GM19023 (cell line): ENCODE results near the gene EIF3A.
A peak's percentile ranks its signal among the peaks of the same experiment; 100 is the strongest.
"Not testable (repeated sequence)": the region's sequence is repeated elsewhere in the genome, so short reads cannot be mapped to it uniquely, and the experiment has no call there.

Experiments
- ATAC-seq: cut with Tn5 transposase; IDR thresholded peaks from one replicate; pipeline ENCODE4 v1.9.1; 2021; ENCODE audit warnings: mild to moderate bottlenecking, moderate library complexity; ENCODE audit not compliant: unreplicated experiment

The EIF3A gene

DNA sequence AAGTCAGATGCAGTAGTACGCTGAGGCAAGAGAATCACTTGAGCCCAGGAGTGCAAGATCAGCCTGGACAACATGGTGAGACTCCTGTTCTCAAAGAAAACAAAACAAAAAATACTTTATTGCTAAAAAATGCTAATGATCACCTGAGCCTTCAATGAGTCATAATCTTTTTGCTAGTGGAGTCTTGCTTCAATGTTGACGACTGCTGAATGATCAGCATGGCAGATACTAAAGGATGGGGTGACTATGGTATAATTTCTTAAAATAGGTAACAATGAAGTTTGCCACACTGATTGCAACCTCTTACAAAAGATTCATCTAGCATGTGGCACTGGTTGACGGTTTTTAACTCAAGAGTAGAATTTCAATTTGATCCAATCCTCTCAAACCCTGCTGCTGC is 28.8 kb downstream of the EIF3A start:
- no peak for ATAC-seq

DNA sequence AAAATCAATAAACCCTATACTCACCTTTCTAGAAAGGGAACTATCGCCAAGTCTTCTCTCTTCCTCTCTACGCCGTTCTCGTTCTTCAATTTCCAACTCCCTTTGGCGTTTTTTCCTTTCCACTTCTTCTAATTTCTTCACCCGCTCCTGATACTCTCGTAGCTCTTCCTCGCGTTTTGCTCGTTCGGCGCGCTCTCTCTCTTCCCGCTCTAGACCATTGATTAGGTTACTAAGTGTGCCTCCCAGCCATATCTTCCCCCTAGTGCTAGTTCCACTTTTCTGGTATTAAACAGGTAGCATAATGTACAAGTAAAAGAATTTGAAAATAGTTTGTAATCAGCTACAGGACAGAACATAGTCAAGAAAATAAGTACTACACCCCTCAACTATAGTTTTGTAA is 30.8 kb downstream of the EIF3A start:
- no peak for ATAC-seq

DNA sequence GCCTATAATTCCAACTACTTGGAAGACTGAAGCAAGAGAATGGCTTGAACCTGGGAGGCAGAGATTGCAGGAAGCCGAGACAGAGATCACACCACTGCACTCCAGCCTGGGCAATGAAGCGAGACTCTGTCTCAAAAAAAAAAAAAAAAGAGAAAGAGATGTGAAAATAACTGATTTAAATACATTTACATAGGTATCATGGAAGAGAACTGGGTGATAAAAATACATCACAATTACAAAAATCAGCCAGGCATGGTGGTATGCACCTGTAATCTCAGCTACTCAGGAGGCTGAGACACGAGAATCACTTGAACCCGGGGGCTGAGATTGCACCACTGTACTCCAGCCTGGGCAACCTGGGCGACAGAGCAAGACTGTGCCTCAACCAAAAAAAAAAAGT is 31.3 kb downstream of the EIF3A start:
- ATAC-seq = no peak

DNA sequence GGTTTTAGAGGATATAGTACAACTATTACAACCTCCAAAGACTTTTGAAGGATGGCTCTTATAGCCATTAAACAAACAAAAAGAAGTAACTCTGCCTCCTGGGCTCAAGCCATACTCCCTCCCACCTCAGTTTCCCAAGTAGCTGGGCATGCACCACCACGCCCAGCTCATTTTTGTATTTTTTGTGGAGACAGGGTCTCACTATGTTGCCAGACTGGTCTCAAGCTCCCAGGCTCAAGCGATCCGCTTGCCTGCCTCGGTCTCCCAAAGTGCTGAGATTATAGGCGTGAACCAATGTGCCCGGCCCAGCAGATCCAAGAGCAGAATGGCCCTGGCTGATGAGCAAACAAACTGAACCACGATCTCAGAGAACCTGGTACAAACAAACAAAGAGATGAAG is 35.1 kb downstream of the EIF3A start:
- ATAC-seq = no peak

DNA sequence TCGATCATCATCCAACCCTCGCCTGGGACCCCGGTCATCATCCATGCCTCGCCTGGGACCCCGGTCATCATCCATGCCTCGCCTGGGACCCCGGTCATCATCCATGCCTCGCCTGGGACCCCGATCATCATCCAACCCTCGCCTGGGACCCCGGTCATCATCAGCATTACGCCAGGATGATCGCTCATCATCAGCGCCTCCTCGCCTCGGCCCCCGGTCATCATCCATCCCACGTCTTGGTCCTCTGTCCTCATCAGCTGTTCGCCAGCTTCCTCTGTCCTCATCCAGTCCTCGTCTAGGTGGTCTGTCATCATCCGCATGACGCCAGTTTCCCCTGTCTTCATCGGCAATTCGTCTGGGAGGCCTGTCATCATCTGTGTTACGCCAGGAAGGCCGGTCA is 38.4 kb downstream of the EIF3A start:
- ATAC-seq = no peak

DNA sequence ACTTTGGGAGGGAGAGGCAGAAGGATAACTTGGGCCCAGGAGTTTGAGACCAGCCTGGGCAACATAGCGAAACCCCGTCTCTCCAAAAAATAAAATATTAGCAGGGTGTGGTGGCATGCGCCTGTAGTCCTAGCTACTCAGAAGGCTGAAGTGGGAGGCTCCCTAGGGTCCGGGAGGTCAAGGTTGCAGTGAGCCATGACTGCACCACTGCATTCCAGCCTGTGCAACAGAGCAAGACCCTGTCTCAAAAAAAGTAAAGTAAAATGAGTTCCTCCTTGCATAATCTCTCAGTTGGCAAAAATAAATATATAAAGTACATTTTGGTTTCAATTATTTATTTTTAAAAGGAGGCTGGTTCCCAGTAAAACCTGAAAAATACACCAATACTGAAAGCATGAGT is 39.3 kb downstream of the EIF3A start:
- no peak for ATAC-seq

DNA sequence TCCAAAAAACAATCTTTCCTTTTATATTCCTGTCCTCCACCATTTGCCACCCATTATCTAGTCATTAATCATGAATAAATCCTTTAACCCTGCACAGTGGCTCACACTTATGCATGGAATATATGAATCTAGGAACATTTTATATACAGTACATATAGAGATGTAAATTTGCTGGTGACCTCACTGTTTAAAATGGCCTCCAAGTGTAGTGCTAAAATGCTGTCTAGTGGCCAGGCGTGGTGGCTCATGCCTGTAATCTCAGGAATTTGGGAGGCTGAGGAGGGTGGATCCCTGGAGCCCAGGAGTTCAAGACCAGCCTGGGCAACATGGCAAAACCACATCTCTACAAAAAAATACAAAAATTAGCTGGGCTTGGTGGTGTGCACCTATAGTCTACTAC is 41.5 kb downstream of the EIF3A start:
- ATAC-seq = no peak

DNA sequence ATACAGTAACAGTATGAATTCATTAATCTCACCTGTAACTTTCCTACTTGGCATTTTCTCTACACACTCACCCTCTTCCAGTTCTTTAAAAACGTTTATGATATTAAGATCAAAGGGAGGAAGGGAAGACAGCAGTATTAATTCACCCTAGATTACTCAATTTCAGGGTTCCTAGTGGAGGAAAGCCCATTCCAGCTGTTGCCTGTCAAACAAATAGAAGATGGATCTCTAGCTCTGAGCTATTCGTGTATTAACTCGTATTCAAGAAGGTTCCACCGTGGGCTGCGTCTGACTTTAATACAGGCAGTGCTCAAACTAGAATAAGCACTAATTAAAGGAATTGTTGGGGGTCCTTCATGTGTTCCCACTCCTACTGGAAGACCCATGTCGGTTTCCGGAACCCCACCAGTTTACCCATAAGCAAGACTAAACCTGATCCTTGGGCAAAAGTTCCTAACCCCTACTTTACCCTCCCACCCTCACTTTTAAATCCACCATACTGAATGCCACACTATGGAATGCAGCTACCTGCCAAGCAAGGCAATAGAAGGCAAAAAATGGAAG is 49.0 kb downstream of the EIF3A start:
- no peak for ATAC-seq

DNA sequence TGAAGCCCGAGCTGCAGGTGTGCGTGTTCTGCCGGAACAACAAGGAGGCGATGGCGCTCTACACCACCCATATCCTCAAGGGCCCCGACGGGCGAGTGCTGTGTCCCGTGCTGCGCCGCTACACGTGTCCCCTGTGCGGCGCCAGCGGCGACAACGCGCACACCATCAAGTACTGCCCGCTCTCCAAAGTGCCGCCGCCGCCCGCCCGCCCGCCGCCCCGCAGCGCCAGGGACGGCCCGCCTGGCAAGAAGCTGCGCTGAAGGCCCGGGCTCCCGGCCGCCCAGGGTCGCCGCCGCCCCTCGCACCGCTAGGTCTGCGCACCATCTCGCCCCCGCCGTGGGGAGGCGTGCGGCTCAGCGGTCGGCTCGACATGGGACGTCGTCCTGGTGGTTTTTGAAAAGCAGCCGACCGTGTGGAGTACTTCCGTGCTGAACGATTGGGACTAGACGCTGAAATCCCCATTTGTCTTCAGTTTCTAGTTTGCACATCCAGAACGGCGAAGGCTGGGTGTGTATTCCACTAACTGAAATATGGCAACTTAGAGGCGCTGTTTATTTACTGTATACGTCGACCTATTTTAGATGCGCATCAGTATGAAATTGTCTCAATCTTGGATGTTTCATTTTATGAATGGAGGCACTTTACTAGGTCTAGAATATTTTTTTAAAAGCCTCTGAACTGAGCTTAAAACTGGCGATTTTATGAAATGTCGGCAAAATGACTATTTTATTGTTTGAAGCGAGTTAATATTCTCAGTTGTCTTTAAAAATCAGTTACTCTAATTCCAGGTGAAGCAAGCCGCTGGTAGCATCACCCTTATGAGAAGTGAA is 50.0 kb downstream of the EIF3A start:
- ATAC-seq = peak; percentile 48

DNA sequence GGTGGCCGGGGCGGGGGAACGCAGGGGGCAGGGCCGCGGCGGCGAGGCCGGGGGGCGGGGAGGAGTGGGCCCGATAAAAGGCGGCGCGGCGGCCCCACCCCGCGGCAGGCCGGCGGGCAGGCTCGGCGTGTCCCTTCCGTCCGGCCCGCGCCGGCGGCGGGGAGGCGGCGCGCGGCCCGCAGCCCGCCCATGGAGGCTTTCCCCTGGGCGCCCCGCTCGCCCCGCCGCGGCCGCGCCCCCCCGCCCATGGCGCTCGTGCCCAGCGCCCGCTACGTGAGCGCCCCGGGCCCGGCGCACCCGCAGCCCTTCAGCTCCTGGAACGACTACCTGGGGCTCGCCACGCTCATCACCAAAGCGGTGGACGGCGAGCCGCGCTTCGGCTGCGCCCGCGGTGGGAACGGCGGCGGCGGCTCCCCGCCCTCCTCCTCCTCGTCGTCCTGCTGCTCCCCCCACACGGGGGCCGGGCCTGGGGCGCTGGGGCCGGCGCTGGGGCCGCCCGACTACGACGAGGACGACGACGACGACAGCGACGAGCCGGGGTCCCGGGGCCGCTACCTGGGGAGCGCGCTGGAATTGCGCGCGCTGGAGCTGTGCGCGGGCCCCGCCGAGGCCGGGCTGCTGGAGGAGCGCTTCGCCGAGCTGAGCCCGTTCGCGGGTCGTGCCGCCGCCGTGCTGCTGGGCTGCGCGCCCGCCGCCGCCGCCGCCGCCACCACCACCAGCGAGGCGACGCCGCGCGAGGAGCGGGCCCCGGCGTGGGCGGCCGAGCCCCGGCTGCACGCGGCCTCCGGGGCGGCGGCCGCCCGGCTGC is 50.8 kb downstream of the EIF3A start, which contains the start of gene NANOS1:
NANOS1 (plus strand) TSS at position 102 of the 808 bp plus-strand sequence; CDS start at position 190, 88 bp downstream.
- peak; percentile 26 for ATAC-seq

DNA sequence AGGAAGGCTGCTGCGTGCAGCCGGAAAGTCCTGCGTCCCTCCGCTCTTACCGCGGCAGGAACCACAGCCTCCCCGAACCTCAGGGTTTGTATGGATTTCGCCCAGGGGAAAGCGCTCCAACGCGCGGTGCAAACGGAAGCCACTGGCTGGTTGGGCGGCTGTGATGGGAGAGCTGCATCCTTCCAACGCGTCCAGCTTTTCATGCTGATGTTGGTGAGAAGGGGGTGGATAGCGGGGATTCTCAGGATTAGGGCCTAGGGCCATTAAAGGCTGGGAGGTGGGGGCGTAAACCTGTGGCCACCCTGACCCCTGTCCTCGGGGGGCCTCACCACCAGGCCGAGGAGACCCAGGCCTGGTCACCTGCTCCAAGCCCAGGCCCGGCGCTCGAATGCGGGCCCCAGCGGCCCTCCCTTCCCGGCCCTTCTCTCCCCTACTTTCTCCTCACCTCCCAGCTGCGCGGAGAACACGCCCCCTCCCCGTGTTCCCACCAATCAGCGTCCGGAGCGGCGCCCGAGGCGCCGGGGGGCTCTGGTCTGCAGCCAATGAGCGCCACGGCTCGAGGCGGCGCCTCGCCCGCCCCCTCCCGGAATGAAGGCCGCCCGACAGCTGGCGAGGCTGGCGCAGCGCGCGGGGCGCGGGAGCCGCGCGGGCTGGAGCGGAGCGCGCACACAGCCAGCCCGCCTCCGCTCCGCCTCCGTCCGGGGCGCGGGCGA is 51.6 kb downstream of the EIF3A start:
- peak; percentile 66 for ATAC-seq

DNA sequence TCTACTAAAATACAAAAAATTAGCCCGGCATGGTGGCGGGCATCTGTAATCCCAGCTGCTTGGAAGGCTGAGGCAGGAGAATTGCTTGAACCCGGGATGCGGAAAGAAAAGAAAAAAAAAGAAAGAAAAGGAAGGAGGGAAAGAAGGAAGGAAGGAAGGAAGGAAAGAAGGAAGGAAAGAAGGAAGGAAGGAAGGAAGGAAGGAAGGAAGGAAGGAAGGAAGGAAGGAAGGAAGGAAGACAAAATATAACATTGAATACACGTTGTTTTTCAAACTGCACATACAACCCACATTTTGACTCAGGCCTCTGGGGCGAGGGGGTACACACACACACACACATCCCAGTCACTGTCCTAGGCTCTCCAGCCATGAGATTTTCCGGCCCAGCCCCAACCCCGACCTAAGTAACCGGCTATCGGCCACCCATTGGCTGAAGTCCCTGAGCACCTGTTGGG is 52.1 kb downstream of the EIF3A start:
- ATAC-seq = not testable (repeated sequence)

DNA sequence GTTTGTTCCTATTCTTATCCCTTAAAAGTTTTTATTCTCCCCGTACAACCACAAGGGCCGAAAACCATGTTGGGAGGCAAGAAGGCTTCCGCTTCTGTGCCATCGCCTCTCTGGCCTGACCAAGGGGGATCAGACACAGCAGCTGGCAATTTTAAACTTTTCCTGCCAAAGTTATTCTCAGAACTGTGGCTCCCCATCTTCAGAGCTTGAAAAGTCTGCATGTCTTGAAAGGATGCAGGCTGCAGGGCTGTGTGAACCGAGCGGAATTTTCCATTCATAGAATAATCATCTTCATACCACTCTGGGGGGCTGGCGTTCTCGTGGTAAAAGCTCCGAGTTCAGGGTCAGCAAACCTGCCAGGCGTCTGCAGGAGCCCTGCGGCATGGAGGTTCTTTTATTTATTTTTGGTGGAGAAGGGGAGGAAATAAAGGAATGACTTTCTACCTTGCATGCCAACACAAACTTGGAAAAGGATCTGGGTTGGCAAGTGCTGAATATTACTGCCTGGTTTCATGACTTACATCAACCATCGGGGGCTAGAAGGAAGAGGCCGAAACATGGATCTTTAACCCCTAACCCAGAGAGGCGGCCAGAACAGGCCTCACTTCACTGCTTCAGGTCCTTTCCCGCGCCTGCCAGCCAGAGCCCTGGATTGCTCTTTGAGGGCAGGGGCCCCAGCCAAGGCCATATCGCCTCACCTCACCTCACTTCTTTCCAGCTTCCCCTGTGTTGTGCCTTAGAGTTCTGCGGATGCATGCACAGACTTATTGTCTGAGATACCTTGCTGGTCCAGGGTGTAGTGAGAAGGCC is 54.1 kb downstream of the EIF3A start:
- no peak for ATAC-seq

DNA sequence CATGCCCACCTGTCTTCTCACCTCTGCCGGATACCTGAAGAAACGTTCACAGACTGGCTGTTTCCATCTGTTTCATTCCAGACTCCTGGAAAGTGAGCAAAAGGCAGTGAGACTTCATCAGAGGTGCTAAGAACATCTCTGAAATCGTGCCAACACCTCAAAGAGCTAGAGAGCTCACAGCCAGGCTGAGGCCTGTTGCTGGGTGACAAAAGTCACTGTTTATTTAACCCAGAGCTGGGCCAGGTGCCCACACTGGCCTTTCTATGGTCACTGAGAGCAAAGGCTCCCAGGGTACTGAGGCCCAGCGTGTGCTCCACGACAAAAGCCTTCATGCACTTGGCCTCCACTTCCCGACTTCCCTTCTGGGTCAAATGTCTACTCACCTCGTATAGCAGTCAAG is 54.8 kb downstream of the EIF3A start:
- ATAC-seq = no peak

DNA sequence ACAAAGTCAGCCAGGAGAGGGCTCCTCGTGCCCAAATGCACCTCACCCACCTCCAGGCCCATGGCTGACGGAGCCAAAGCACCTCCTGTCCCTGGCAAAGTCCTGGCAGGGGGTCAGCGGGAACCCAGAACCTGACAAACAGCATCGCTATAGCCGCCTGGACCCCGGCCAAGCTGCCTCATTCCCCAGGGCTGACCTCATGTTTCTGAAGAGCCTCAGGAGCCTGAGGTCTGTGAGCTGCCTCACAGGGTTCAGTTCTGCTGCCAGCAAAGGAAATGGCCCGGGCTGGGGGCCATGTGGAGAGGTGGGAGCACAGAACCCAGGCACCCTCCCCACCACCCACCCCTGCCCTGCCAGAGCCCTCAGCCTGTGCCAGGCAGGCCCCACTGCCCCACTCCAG is 55.3 kb downstream of the EIF3A start:
- ATAC-seq = no peak

DNA sequence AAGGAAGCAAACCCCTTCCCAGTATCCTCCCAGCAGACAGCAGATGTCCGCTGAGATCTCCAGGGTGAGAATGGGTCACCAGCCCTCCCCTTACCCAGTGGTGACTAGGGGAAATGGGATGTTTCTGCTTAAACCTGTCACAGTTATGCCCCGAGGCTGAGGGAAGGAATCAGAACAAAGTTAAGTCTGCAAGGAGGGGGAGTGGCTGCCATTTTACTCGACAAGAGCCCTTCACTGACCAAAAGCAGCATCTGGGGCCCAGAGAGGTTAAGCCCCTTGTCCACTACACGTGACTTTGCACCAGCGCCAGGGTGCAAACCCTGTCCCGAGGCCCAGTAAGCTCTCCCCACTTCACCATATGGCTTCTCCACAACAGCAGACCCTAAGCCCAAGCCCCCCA is 55.7 kb downstream of the EIF3A start:
- ATAC-seq = no peak

DNA sequence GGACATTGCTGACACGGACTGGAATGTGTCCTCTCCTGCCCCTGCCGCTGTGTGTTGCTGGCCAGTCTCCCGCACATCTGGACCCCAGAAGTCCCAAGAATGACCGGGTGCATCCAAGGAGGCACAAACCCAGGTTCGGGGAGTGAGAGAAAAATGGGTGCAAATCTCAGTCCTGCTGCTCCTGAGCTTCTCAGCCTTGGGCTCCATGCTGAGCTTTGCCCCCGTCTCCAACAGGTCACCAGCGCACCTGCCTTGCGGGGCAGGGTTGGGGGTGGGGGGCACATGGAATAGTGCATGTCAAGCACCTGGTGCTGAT is 57.1 kb downstream of the EIF3A start:
- ATAC-seq = no peak

DNA sequence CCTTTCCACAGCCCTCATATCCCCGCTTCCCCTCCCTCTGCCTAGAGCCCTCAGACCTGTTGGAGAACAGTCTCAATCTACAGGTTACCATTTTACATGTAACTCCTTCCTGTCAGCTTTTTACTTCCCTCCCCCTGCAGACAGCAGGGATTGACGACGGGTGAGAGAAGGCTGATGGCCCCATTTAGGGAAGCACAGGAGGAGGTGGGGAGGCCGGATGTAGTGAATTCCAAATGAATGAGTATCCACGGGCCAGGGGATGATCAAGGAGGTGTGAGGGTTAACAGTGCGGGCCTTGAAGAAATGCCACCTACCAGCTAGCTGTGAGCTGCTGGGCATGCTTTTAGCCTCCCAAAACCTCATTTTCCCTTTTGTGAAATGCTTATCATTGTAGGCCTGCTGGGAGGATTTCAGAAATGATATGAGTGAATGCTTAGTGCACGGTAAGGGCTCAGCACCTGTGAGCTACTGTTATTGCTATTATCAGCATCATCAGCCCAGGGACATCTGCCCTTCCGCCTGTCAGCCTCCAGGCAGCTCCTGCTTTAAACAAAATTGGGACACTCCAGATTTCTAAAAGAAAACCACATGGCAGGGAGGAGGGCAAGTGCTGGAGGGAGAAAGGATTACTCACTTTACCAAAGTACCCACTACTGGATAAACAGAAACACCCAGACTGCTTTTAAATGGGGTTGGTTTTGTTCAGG is 57.6 kb downstream of the EIF3A start:
- ATAC-seq = no peak

DNA sequence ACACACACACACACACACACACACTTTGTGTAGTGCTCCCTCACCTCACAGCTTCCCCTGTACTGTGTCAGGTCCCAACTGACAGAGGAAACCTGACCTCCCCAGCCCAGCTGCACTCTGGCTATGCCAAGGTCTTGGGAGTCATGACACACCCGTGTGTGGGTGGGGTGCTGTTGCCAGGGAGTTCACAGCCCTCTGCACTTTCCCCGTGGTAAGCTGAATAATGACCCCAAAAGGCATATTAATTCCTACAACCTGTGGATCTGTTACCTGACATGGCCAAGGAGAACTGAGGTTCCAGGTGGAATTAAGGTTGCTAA is 60.0 kb downstream of the EIF3A start:
- no peak for ATAC-seq

DNA sequence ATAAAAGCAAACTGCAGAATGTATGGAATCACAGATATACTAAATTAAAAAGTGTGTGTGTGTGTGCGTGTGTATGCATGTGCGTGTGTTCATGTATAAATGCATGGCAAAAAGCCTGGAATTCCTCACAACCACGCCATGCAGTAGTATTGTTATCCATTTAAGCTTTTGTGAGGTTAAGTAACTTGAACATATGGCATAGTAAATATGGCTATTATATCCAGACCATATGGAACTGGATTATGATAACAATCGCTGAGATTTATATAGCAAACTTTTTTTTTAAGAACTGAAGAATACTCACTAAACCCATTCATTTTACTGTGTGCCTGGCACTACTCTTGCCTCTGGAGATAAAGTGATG is 73.4 kb downstream of the EIF3A start:
- ATAC-seq = no peak
